HCT116 (cell line): Measurements from ENCODE around the gene OPN4.

Source experiments
- CBX3 ChIP-seq: IDR thresholded peaks from 2 replicates; pipeline ENCODE4 v1.6.1; 2012; ENCODE audit warnings: low read depth
- CEBPB ChIP-seq: IDR thresholded peaks from 2 replicates; pipeline ENCODE4 v1.6.1; 2012; ENCODE audit warnings: low read depth
- CTCF ChIP-seq, 3 experiments: fragments of 200-600 bp in 1 of 3; sonication (generic) in 1 of 3; IDR thresholded peaks in 2 of 3; conservative IDR thresholded peaks in 1 of 3; 2 replicates each; pipeline ENCODE4 v1.5.1; 2012 to 2017; ENCODE audit warnings: low read depth in 2 of 3, low read length in 2 of 3, antibody characterized with exemption in 1 of 3, borderline replicate concordance in 1 of 3, control low read depth in 1 of 3, mild to moderate bottlenecking in 1 of 3, mixed read lengths in 1 of 3, mixed run types in 1 of 3, moderate library complexity in 1 of 3; ENCODE audit not compliant: insufficient read depth in 1 of 3
- ELF1 ChIP-seq: IDR thresholded peaks from 2 replicates; pipeline ENCODE4 v1.6.1; 2012; ENCODE audit warnings: low read depth, borderline replicate concordance
- EZH2 ChIP-seq: fragments of 200-600 bp; sonication (generic); IDR thresholded peaks from 2 replicates; pipeline ENCODE4 v1.6.1; 2017; ENCODE audit warnings: antibody characterized with exemption, mixed run types
- FOSL1 ChIP-seq: IDR thresholded peaks from 2 replicates; pipeline ENCODE4 v1.6.1; 2012; ENCODE audit warnings: low read depth
- POLR2A ChIP-seq: IDR thresholded peaks from 2 replicates; pipeline ENCODE4 v1.7.0; 2011; ENCODE audit warnings: borderline replicate concordance; ENCODE audit not compliant: insufficient read depth, insufficient read length; ENCODE audit errors: extremely low read depth
- POLR2AphosphoS5 ChIP-seq: IDR thresholded peaks from 2 replicates; pipeline ENCODE4 v1.6.1; 2011; ENCODE audit warnings: mild to moderate bottlenecking, low read depth, low read length, moderate library complexity
- RAD21 ChIP-seq: IDR thresholded peaks from 2 replicates; pipeline ENCODE4 v1.6.1; 2012; ENCODE audit warnings: low read depth, mild to moderate bottlenecking
- REST ChIP-seq: IDR thresholded peaks from 2 replicates; pipeline ENCODE4 v1.6.1; 2012; ENCODE audit warnings: low read depth
- YY1 ChIP-seq: IDR thresholded peaks from 2 replicates; pipeline ENCODE4 v1.6.1; 2011; ENCODE audit warnings: low read length, low read depth, moderate library complexity, mild to moderate bottlenecking; ENCODE audit not compliant: insufficient replicate concordance; ENCODE audit errors: extremely low read depth
- ZFX ChIP-seq: fragments of 450-650 bp; IDR thresholded peaks from 2 replicates; pipeline ENCODE4 v1.6.1; 2017

- TF ChIP-seq EZH2 (no peak), ELF1 (no peak), CTCF (IDR thresholded peaks at IDR 0.05 in 2 of 3, conservative IDR thresholded peaks at IDR 0.05 in 1 of 3; ENCODE audit: borderline replicate concordance in 1 of 3, insufficient read depth in 1 of 3, low read depth in 2 of 3, low read length in 2 of 3) (no peak), ZFX (no peak), POLR2A (no peak), REST (no peak), CEBPB (no peak), YY1 (no peak), RAD21 (no peak), FOSL1 (no peak), POLR2AphosphoS5 (no peak), CBX3 (no peak)
Observed at GRCh38 chr10:86668297-86669165, 14.2 kb downstream of the OPN4 start, which contains the start of gene LDB3.
